GM19025 (cell line): ENCODE measurements around the gene C6orf62.
"Not testable (repeated sequence)": the region's sequence is repeated elsewhere in the genome, so short reads cannot be mapped to it uniquely, and the experiment has no call there.

Source experiments
- ATAC-seq: cut with Tn5 transposase; IDR thresholded peaks from one replicate; pipeline ENCODE4 v1.9.1; 2021; ENCODE audit warnings: mild to moderate bottlenecking, low read depth, moderate library complexity; ENCODE audit not compliant: unreplicated experiment

C6orf62 gene

DNA sequence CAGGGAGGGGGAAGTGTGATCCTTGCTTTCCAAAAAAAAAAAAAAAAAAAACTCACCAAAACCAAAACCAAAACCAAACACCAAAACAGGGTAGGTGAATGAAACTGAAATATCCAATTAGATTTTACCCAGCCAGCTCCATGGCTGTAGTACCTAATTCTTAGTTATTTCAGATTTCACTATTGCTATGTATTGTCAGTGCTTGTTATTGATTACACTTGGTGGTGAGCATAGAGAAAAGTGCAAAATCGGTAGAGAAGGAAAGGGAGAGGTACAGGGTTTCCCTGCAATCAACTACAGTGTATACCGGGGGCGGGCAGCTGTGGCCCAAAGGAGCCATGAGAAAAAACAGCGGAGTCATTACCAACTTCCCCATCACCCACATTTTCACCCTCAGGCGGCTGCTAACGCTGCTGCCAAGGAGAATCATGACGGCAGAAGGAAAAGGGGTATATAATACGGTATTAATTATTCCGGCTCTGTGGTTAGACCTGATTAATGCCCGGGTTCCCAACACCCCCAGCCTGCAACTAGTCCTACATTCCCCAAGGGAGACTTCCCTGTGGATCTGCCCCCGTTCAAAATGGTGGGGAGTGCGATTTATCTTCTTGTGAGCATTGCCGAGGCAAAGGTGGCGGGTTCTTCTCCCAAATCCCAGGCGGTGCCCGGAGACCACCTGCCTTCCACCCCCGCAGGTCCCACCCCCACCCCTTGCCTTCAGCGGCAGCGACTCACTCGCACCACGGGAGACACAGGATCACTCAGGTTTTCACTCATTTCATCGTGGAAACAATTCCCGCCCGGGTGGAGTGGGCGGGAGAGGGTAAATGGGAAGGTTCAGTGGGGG is at the start of gene C6orf62:
C6orf62 (minus strand) TSS at position 30 of the 847 bp plus-strand sequence. CDS start 486 bp downstream, outside the sequence.
- ATAC-seq: no peak

DNA sequence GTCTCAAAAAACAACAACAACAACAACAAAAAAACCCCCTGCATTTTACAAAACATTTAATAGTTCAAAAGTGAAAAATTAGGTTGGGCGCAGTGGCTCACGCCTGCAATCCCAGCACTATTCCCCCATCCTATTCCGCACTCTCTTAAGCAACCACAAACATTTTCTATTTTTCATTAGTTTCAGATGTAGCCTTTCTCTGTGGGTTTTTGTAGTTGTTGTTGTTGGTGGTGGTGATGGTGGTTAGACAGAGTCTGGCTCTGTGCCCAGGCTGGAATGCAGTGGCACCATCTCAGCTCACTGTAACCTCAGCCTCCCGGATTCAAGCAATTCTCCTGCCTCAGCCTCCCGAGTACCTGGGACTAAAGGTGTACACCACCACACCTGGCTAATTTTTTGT is 49.4 kb upstream of the C6orf62 start:
- no peak for ATAC-seq

DNA sequence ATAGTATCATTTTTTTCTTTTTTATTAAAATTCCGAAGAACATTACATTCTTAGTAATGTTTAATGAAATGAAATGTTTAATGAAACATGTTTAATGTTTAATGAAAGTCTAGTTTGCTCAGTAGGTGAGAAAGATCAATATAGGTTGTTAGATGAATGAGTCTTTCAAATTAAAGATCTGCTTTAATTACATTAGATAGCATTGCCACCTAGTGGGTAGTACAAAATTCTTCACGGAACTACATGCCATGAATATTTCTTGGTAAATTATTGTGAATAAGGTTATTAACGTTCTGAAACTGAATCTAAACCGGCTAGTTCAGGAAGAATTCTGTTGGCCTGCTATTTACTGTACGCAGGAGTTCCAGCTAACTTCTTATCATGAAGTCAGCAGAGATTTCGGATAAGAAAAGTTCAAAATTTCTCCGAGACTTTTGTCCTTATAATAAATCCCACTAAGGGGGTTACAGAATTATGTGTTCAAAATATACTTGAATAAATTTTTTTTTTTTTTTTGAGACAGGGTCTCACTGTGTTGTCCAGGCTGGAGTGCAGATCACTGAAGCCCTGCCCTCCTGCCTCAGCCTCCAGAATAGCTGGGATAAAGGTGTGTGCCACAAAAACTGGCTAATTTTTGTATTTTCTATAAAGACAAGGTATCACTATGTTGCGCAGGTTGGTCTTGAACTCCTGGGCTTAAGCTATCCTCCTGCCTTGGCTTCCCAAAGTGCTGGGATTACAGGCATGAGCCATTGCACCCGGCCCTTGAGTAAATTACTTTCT is 47.9 kb upstream of the C6orf62 start:
- no peak for ATAC-seq

DNA sequence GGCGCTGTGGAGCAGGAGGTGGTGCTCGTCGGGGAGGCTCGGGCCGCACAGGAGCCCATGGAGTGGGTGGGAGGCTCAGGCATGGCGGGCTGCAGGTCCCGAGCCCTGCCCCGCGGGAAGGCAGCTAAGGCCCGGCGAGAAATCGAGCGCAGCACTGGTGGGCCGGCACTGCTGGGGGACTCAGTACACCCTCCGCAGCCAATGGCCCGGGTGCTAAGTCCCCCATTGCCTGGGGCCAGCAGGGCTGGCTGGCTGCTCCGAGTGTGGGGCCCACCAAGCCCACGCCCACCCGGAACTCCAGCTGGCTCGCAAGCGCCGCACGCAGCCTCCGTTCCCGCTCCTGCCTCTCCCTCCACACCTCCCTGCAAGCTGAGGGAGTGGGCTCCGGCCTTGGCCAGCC is 47.0 kb upstream of the C6orf62 start:
- ATAC-seq: not testable (repeated sequence)

DNA sequence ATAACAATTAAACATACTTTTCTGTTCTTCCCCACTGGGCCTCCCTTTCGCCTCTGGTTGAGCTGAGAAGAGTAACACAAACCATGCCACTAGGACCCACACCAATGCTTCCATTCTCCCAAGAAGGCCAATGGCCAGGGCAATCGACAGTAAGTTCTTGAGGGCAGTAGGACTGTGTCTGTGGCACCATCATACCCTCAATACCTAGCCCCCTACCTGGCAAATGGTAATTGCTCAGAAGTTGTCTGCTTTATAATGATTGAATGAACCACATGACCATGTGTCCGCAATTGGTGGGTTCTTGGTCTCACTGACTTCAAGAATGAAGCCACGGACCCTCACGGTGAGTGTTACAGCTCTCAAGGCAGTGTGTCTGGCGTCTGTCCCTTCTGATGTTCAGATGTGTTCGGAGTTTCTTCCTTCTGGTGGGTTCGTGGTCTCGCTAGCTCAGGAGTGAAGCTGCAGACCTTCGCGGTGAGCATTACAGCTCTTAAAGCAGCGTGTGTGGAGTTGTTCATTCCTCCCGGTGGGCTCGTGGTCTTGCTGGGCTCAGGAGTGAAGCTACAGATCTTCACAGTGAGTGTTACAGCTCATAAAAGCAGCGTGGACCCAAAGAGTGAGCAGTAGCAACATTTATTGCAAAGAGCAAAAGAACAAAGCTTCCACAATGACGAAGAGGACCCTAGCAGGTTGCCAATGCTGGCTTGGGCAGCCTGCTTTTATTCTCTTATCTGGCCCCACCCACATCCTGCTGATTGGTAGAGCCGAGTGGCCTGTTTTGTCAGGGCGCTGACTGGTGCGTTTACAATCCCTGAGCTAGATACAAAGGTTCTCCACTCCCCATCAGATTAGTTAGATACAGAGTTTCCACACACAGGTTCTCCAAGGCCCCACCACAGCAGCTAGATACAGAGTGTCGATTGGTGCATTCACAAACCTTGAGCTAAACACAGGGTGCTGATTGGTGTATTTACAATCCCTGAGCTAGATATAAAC is 46.2 kb upstream of the C6orf62 start:
- not testable (repeated sequence) for ATAC-seq

DNA sequence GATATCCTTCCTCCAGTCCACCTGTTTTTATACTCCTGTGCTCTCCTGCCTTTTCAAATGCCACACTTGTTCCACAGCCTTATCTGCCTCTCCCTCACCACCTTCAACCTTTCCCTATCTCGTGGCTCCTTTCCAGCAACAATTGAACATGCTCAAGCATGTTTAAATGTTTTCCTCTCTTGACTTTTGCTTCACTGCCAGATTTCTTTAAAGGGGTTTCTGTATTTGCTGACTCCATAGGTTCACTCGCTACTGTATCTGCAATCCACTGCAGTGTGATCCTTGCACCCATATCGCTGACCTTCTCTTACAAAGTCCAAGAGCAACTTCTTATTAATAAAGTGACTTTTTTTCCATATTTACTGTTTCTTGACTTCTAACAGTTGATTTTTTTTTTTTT is 44.6 kb upstream of the C6orf62 start:
- no peak for ATAC-seq

DNA sequence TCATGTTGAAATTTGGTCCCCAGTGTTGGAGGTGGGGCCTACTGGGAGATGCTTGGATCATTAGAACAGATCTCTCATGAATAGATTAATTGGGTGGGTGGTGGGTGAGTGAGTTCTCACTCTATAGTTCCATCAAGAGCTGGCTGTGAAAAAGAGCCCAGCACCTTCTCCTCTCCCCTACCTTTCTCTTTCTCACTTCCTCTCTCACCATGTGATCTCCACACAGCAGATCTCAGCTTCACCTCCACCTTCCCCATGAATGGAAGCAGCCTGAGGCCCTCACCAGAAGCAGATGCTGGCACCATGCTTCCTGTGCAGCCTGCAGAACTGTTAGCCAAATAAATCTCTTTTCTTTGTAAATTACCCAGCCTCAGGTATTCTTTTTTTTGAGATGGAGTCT is 42.9 kb upstream of the C6orf62 start:
- no peak for ATAC-seq

DNA sequence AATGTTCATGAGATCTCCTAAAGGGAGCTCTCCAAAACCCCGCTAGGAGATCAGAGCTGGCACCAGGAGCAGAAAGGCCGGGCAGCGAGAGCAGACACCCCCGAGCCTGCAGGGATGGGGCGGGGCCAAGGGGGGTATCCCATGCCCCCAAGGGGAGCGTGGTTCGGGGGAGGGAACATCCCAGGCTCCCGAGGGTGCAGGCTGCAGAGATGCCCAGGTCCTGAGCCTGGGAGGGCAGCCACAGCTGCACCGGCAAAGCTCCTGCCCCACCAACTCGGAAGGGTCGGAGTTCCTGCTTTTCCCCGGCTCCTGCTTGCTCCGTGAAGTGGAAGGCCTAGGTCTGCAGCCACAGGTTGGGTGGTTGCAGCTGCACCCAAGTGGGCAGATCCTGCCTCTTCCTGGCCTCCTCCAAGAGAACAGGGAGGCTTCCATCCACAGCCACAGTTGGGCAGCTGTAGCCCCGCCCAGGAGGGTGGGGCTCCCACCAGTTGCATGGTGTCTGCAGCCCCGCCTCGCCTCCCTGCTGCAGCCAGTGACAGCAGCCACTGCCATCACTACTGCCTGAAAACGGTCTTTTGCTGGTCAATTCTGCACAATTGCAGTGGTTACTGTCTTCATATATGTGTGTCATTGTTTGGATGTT is 42.4 kb upstream of the C6orf62 start:
- no peak for ATAC-seq

DNA sequence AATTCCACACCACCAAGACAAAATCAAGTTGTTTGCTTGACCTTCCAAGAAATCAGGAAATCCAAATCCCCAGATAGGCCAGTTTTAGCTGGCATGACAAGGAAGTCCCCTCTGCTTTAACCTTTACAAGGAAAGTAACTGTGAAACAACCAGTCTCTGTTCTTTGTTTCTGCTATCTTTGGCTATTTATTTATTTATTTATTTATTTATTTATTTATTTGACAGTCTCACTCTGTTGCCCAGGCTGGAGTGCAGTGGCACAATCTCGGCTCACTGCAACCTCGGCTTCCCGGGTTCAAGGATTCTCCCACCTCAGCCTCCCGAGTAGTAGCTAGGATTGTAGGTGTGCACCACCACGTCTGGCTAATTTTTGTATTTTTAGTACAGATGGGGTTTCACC is 41.3 kb upstream of the C6orf62 start:
- no peak for ATAC-seq

DNA sequence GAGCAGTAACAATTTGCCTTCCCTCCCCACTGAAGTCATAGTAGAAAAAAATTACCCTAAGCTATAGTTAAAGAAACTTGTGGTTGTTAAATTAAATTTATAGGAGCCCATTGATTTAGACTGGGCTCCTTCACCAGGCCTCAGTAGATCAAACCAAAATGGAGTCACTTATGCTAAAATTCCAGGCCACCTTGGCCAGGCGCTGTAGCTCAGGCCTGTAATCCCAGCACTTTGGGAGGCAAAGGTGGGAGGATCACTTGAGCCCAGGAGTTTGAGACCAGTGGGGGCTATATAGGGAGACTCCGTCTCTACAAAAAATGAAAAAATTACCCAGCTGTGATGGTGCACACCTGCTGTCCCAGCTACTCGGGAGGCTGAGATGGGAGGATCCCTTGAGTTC is 40.8 kb upstream of the C6orf62 start:
- no peak for ATAC-seq

DNA sequence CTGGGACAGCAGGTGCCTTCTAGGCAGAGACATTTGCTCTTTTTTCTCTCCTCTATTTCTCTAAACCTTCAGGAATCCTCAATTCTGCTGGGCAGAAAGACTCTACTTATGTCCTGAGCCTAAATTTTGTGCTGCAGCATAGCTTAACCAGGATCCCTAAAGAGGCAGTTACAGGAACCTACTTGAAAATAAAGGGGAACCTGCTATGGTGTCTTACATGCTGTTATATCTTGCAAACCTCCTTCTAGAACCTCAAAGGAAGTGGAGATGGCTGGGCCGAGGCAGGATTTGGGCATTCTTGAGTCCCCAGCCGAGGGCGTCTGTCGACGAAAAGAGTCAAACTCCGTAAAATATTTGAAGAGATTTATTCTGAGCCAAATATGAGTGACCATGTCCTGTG is 38.7 kb upstream of the C6orf62 start:
- ATAC-seq: no peak

DNA sequence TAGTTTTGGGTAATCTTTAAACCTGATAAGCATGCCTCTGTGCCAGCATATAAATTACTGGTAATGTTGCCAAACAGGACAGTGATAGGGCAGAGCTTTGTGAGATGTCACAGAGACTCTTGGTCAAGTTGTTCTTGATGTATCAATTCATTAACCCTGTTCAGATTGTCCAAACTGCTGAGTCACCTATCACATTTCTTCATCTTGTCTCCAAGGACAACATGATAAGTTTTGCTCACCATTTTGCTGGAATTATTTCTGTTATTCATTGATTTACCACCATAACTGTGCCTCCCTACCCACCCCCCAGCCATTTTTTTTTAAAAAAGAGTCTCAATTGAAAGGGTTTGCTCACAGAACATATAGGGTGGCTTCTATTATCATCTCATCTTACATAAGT is 36.3 kb upstream of the C6orf62 start:
- no peak for ATAC-seq

DNA sequence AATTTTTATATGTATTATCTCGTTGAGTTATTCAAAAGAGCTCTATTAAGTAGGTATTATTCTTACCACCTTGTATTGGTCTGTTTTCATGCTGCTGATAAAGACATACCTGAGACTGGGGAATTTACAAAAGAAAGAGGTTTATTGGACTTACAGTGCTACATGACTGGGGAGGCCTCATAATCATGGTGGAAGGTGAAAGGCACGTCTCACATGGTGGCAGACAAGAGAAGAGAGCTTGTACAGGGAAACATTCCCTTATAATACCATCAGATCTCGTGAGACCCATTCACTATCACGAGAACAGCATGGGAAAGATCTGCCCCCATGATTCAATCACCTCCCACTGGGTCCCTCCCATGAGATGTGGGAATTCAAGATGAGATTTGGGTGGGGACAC is 35.4 kb upstream of the C6orf62 start:
- not testable (repeated sequence) for ATAC-seq

DNA sequence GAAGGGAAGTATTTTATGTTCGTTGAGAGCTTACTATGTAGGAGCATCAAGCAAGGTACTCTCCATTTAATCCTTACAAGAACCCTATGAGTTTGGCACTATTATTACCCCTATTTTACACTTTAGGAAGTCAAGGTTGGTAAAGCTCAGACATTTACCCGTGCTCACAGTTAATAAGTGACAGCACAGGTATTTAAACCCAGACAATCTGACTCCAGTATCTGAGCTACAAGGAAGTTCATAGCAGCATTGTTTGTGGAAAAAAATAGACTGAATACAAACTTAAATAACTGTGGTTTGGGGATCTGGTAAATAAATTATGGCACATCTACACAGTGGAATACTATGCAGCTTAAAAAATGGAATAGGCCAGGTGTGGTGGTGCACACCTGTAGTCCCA is 34.6 kb upstream of the C6orf62 start:
- ATAC-seq: no peak

DNA sequence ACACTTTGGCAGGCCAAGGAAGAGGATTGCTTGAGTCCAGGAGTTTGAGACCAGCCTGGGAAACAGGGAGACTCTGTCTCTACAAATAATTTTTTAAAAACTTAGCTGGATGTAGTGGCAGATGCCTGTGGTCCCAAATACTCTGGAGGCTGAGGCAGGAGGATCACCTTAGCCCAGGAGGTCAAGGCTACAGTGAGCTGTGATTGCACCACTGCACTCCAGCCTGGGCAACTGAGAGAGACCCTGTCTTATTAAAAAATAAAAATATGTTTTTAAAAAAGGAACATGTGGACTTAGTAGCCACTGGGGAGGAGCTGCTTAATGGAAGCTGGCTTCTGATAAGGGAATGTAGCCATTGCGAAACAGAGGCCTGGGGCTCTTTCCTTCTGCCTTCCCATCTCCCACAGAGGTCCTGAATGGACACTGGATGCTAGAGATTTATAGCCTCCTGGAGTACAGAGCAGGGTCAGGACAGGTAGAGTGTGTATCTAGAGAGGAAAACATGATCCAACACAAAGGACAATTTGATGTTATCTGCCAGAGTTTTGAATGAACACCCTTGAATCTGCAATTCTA is 34.1 kb upstream of the C6orf62 start:
- ATAC-seq: no peak

DNA sequence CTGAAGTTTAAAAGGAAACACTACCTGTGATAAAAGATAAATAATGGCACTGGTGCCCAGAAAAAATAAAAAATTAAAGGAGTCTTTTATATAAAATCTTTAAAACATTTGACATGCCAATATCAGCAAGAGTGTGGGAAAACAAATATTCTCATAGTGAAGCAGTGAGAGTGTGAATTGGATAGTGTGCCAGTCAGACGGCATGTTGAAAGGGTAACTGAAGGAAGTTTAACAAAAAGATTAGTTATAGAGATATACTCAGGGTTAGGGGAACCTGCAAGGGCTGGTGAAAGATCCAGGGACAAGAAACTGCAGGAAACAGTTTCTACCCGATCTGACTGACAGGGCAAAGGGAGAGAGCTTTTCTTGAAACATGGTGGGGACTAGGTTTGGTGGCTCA is 33.5 kb upstream of the C6orf62 start:
- ATAC-seq: no peak

DNA sequence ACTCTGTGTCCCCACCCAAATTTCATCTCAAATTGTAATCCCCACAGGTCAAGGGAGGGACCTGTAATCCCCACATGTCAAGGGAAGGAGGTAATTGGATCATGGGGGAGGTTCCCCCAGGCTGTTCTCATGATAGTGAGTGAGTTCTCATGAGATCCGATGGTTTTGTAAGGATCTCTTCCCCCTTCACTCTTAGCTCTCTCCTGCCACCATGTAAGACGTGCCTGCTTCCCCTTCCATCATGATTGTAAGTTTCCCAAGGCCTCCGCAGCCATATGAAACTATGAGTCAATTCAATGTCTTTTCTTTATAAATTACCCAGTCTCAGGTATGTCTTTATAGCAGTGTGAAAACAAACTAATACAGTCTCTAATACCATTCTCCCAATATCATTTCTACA is 31.9 kb upstream of the C6orf62 start:
- not testable (repeated sequence) for ATAC-seq

DNA sequence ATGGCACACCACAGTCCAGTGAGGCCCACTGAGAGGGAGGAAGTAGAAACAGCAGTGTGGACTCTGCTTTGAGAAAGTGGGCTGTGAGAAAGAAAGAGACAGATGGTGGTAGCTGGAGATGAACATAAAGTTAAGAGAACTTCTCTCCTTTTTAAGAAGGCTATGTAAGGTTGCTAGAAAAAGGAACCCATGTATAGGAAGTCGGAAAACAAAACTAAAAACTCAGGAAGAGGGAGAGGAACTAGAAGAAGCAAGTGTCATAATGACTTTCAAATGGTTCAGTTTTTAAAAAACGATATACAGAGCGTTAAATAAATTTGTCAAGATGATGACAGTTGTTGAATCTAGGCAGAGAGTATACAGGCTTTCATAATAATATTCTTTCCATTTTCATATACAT is 30.3 kb upstream of the C6orf62 start:
- ATAC-seq: no peak

DNA sequence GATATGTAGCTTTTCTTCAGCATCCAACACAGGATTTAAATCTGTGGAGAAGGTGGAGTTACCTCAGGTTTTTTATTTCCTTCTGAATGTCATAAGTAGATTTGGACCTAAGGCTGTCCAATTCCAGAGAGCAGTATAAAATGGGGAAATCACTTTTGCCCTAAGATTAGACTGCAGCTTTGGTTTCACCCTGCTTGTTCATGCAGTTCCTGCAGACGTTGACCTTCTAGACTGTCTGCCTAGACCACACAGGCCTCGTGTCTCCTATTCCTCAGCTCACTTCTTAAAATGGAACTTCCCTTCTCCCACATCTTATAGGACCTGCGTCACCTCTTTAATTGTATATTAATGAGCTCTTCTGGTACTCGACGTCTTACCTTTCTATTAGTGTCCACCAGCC is 26.0 kb upstream of the C6orf62 start:
- ATAC-seq: no peak

DNA sequence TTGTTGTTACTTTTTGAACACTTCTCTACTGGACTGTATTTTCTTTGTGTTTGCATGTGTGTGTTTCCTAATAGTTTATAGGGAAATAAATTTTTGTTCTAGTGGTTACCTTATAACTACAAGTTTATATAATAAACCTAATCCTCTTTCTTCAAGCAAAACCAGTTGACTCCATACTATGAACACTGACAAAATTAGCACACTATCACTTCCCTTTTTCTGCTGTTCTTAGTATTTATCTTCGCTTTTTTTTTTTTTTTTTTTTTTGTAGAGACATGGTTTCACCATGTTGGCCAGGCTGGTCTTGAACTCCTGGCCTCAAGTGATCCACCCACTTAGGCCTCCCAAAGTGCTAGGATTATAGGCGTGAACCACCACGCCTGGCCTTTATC is 25.0 kb upstream of the C6orf62 start:
- ATAC-seq: no peak
